WTC11 (cell line): ENCODE measurements around the gene TSACC. TPM values are rescaled to one million over a fixed set of nuclear protein-coding genes. Genes with fewer than 3 reads are reported as not detected.

Experiments used
- ATAC-seq: fragments of 200-7000 bp; cut with Tn5 transposase; 2 replicates; pipeline ENCODE4 v1.10.0; 2021; ENCODE audit warnings: mild to moderate bottlenecking, moderate library complexity
- CTCF ChIA-PET: fragments of 300-600 bp; sonication (Branson Sonifier 250); formaldehyde crosslinking; loops from one replicate; lab custom pipeline; 2021; ENCODE audit warnings: antibody characterized with exemption; lab: Charles Lee
- POLR2A ChIA-PET: fragments of 350-600 bp; sonication (Branson Sonifier 250); formaldehyde crosslinking; loops from one replicate; lab custom pipeline; 2021; ENCODE audit warnings: antibody characterized with exemption; lab: Charles Lee
- DNase-seq: peaks from one replicate; pipeline ENCODE4 v3.0.0; 2021; ENCODE audit warnings: low spot score
- H3K27ac Mint-ChIP-seq: 2 replicates; pipeline ENCODE4 v1.8.0; 2021; ENCODE audit warnings: mixed read lengths
- H3K27me3 Mint-ChIP-seq: 2 replicates; pipeline ENCODE4 v1.8.0; 2021; ENCODE audit warnings: low read depth, mild to moderate bottlenecking, moderate library complexity, mixed read lengths
- H3K36me3 Mint-ChIP-seq: 2 replicates; pipeline ENCODE4 v1.8.0; 2021; ENCODE audit warnings: mixed read lengths
- H3K4me1 Mint-ChIP-seq: 2 replicates; pipeline ENCODE4 v1.8.0; 2022; ENCODE audit warnings: mixed read lengths
- H3K4me3 Mint-ChIP-seq: 2 replicates; pipeline ENCODE4 v1.8.0; 2021; ENCODE audit warnings: mild to moderate bottlenecking, moderate library complexity, mixed read lengths
- H3K9me3 Mint-ChIP-seq: 2 replicates; pipeline ENCODE4 v1.8.0; 2021; ENCODE audit warnings: mixed read lengths
- AFF4 ChIP-seq: sonication (generic); formaldehyde crosslinking; IDR thresholded peaks from 2 replicates; pipeline ENCODE4 v1.8.1; 2023; ENCODE audit warnings: mild to moderate bottlenecking, missing genetic modification reagents, borderline replicate concordance
- ATF3 ChIP-seq: sonication (generic); formaldehyde crosslinking; conservative IDR thresholded peaks from 2 replicates; pipeline ENCODE4 v1.8.1; 2022; ENCODE audit warnings: mild to moderate bottlenecking, missing genetic modification reagents
- E2F1 ChIP-seq: sonication (generic); formaldehyde crosslinking; IDR thresholded peaks from 2 replicates; pipeline ENCODE4 v1.8.0; 2022; ENCODE audit warnings: mild to moderate bottlenecking, missing genetic modification reagents
- ESRRA ChIP-seq: sonication (generic); formaldehyde crosslinking; IDR thresholded peaks from 2 replicates; pipeline ENCODE4 v1.8.1; 2022; ENCODE audit warnings: mild to moderate bottlenecking, missing genetic modification reagents, borderline replicate concordance
- ETV6 ChIP-seq: sonication (generic); formaldehyde crosslinking; IDR thresholded peaks from 2 replicates; pipeline ENCODE4 v1.8.1; 2022; ENCODE audit warnings: mild to moderate bottlenecking, missing genetic modification reagents
- FOXP1 ChIP-seq: sonication (generic); formaldehyde crosslinking; IDR thresholded peaks from 2 replicates; pipeline ENCODE4 v1.8.0; 2022; ENCODE audit warnings: missing genetic modification reagents, mild to moderate bottlenecking, moderate library complexity, borderline replicate concordance
- HMGA2 ChIP-seq: fragments of 250-450 bp; sonication (Bioruptor Pico); IDR thresholded peaks from 2 replicates; pipeline ENCODE4 v1.4.0; 2021; ENCODE audit warnings: mild to moderate bottlenecking, moderate library complexity
- HMGXB4 ChIP-seq: sonication (generic); formaldehyde crosslinking; IDR thresholded peaks from 2 replicates; pipeline ENCODE4 v1.8.1; 2023; ENCODE audit warnings: mild to moderate bottlenecking, moderate library complexity, missing genetic modification reagents
- IRF2 ChIP-seq: sonication (generic); formaldehyde crosslinking; IDR thresholded peaks from 2 replicates; pipeline ENCODE4 v1.8.0; 2022; ENCODE audit warnings: low read depth, missing genetic modification reagents, borderline replicate concordance
- NFE2L1 ChIP-seq: sonication (generic); formaldehyde crosslinking; IDR thresholded peaks from 2 replicates; pipeline ENCODE4 v1.8.1; 2023; ENCODE audit warnings: missing genetic modification reagents
- NR2C2 ChIP-seq: sonication (generic); formaldehyde crosslinking; IDR thresholded peaks from 2 replicates; pipeline ENCODE4 v1.8.0; 2022; ENCODE audit warnings: mild to moderate bottlenecking, missing genetic modification reagents
- PRDM15 ChIP-seq: sonication (generic); formaldehyde crosslinking; IDR thresholded peaks from 2 replicates; pipeline ENCODE4 v1.8.0; 2022; ENCODE audit warnings: missing genetic modification reagents
- RELA ChIP-seq: sonication (generic); formaldehyde crosslinking; IDR thresholded peaks from 2 replicates; pipeline ENCODE4 v1.8.1; 2022; ENCODE audit warnings: missing genetic modification reagents, mild to moderate bottlenecking, borderline replicate concordance
- SMAD3 ChIP-seq: sonication (generic); formaldehyde crosslinking; IDR thresholded peaks from 2 replicates; pipeline ENCODE4 v1.8.0; 2022; ENCODE audit warnings: missing genetic modification reagents, mild to moderate bottlenecking, borderline replicate concordance
- TCF7 ChIP-seq: sonication (generic); formaldehyde crosslinking; IDR thresholded peaks from 2 replicates; pipeline ENCODE4 v1.8.0; 2022; ENCODE audit warnings: mild to moderate bottlenecking, low read depth, missing genetic modification reagents, moderate library complexity
- TEAD4 ChIP-seq: sonication (generic); formaldehyde crosslinking; IDR thresholded peaks from 2 replicates; pipeline ENCODE4 v1.8.0; 2022; ENCODE audit warnings: mild to moderate bottlenecking, missing genetic modification reagents
- ZNF121 ChIP-seq: sonication (generic); formaldehyde crosslinking; IDR thresholded peaks from 2 replicates; pipeline ENCODE4 v1.8.0; 2023; ENCODE audit warnings: missing genetic modification reagents
- ZNF138 ChIP-seq: sonication (generic); formaldehyde crosslinking; conservative IDR thresholded peaks from 2 replicates; pipeline ENCODE4 v1.8.1; 2022; ENCODE audit warnings: mild to moderate bottlenecking, moderate library complexity, missing genetic modification reagents
- ZNF232 ChIP-seq: sonication (generic); formaldehyde crosslinking; IDR thresholded peaks from 2 replicates; pipeline ENCODE4 v1.8.0; 2022; ENCODE audit warnings: mild to moderate bottlenecking, missing genetic modification reagents
- ZNF263 ChIP-seq: sonication (generic); formaldehyde crosslinking; IDR thresholded peaks from 2 replicates; pipeline ENCODE4 v1.8.1; 2022; ENCODE audit warnings: low read depth, mild to moderate bottlenecking, moderate library complexity, missing genetic modification reagents
- ZNF396 ChIP-seq: fragments of 250-450 bp; sonication (Bioruptor Pico); IDR thresholded peaks from 2 replicates; pipeline ENCODE4 v1.8.0; 2021; ENCODE audit warnings: mild to moderate bottlenecking, moderate library complexity, borderline replicate concordance
- total RNA-seq: library from RNA; stranded (reverse); gene quantifications from 3 replicates; pipeline ENCODE4 v1.2.3, GENCODE V29; 2021
- TF ChIP-seq, protein P1 (sequence below): sonication (generic); formaldehyde crosslinking; IDR thresholded peaks from 2 replicates; pipeline ENCODE4 v1.8.1; 2022; ENCODE audit warnings: mild to moderate bottlenecking, missing genetic modification reagents, moderate library complexity, borderline replicate concordance

TSACC gene
- total RNA-seq, 1 experiment from 2014 or later: 1.8 TPM

DNA sequence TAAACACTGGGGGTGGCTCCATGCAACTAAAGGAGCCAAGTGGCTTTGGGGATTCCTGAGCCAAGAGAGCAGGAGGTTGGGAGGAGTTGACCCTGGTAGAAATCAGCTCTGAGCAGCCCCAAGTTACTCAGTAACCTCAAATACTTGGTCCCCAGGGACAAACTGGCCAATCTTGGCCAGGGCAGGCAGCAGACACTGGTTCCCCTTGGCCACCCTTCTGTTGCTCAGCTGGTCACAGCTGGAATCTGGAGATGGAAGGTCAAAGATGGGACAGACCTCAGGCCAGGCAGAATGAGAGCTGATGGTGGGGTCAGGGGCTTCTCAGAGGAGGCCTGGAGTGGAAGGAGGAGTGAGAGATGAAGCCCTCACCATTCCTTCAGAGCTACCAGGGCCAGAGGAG lies 27.4 kb downstream of the TSACC start:
- Mint-ChIP-seq H3K36me3 (no peaks in the 10 kb centered on the region), H3K4me1 (peaks cover 21% of the 10 kb centered on the region), H3K9me3 (no peaks in the 10 kb centered on the region), H3K4me3 (no peak overlapping the region), H3K27ac (no peak overlapping the region), H3K27me3 (peaks cover 22% of the 10 kb centered on the region)
- POLR2A ChIA-PET: no interaction called here
- no peak for ATAC-seq
- no peak for DNase-seq
- CTCF ChIA-PET: interaction anchor here (2.2 kb wide), 1 partner anchor 20 kb away, joined by 9 read pairs; no protein-coding TSS in a partner anchor
- TF ChIP-seq TEAD4 (CRISPR knock-in tag) (no peak), TCF7 (CRISPR knock-in tag) (no peak), AFF4 (no peak), ZNF138 (CRISPR knock-in tag) (no peak), HMGXB4 (CRISPR knock-in tag) (no peak), ATF3 (CRISPR knock-in tag) (no peak), NFE2L1 (CRISPR knock-in tag) (no peak), FOXP1 (CRISPR knock-in tag) (no peak), NR2C2 (no peak), ZNF396 (CRISPR knock-in tag) (no peak), ZNF232 (CRISPR knock-in tag) (no peak), RELA (CRISPR knock-in tag) (no peak), ETV6 (CRISPR knock-in tag) (no peak), HMGA2 (no peak)

- Mint-ChIP-seq H3K9me3 (no peaks in the 10 kb centered on the region), H3K4me3 (no peak overlapping the region), H3K4me1 (peaks cover 21% of the 10 kb centered on the region), H3K36me3 (no peaks in the 10 kb centered on the region), H3K27me3 (peaks cover 29% of the 10 kb centered on the region), H3K27ac (no peak overlapping the region)
- CTCF ChIA-PET: interaction anchor here (0.6 to 2.2 kb wide), 3 partner anchors 10 to 19 kb away, joined by 3 to 9 read pairs (median 3); no protein-coding TSS in a partner anchor
- POLR2A ChIA-PET: no interaction called here
- no peak for DNase-seq
- no peak for ATAC-seq
- TF ChIP-seq ZNF263 (CRISPR knock-in tag) (no peak), NR2C2 (no peak), ZNF121 (no peak), PRDM15 (no peak), E2F1 (no peak), TCF7 (CRISPR knock-in tag) (no peak), ESRRA (CRISPR knock-in tag) (no peak), IRF2 (CRISPR knock-in tag) (no peak), SMAD3 (CRISPR knock-in tag) (no peak)
- TF ChIP-seq, protein P1, sequence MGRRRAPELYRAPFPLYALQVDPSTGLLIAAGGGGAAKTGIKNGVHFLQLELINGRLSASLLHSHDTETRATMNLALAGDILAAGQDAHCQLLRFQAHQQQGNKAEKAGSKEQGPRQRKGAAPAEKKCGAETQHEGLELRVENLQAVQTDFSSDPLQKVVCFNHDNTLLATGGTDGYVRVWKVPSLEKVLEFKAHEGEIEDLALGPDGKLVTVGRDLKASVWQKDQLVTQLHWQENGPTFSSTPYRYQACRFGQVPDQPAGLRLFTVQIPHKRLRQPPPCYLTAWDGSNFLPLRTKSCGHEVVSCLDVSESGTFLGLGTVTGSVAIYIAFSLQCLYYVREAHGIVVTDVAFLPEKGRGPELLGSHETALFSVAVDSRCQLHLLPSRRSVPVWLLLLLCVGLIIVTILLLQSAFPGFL: no peak
Measured at GRCh38 chr1:156366378-156367166, 28.2 kb downstream of the TSACC start.
